NOMO-1 treated with dmso at 0.1 percent for 144 hours (cell line): ENCODE data around the gene RLF.

Source experiments
- DNase-seq: peaks from one replicate; lab custom pipeline; 2025; ENCODE audit not compliant: unreplicated experiment; lab: John Stamatoyannopoulos, UW

Gene RLF

DNA sequence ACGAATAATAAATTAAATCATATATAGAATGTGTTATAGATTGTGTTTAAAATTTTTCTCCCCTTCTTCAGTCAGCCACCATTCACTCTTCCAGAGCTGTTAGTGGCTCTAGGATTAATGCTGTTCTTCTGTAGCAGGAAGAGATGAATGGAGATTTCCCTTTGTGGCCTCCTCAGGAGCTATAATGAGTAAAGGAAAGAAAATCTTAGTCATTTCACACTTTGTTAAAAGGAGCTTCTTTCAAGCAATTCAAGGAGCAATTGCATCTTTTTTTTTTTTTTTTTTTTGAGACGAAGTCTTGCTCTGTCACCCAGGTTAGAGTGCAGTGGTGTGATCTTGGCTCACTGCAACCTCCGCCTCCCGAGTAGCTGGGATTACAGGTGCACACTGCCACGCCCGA lies 62.9 kb downstream of the RLF start:
- no peak for DNase-seq

DNA sequence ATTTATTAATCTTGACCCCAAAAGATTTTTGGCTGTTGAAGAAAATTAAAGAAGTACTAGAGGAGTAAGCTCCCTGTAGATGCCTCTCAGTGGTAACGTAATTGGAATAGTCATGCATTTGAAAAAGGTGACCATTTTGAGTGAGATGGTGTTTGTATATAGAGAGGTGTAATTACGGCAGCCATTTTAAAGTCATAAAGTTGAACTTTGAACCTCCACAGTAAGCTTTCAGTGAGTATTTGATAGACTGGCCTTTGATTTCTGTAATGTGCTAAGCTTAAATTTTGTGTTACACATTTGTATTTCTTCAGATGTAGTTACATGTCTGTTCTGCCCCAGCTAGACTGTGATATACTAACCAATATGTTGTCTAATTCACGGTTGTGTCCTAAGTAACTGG lies 65.0 kb downstream of the RLF start:
- DNase-seq: no peak

DNA sequence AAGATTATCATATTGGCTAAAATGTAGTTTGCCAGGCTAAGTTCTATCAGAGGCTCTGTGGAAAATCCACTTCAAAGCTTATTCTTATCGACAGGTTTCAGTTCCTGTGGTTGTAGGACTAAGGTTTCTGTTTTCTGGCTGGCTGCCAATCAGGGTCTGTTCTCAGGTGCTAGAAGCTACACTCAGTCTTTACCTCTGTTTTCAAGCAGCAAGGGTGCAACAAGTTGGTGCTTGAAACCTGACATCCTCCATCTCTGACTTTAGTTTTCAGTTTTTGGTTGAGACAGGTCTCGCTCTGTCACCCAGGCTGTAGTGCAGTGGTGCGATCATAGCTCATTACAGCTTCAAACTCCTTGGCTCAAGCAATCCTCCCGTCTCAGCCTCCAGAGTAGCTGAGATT lies 71.3 kb downstream of the RLF start:
- DNase-seq: no peak

DNA sequence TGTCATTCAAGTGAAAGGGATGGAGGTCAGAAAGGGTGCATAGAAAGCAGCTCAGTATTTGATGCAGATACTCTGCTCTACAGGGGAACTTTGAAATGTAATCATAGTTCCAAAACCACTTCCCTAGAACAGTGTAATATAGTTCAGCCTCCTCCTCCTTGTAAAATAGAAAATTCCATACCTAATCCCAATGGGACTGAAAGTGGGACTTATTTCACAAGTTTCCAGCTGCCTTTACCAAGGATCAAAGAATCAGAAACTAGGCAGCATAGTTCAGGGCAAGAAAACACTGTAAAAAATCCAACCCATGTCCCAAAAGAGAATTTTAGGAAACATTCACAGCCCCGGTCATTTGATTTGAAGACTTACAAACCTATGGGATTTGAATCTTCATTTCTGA lies 78.4 kb downstream of the RLF start:
- DNase-seq: no peak

DNA sequence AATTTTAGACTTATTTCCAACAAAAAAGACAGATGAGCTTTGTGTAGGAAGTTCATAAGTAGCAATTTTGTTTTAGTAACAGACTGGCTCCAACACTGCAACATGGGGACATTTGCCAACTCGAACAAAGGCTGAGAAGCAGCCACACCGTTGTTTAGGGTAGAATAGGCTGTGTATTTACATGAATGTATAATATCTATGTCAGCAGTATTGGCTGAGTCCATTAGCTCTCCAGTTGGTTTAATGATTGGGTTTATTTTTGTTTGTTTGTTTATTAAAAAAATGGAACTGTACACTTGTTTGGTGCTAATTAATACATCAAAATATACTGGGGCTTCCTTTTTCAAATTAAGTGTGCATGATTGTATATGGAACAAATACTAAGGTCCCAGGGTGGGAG lies 79.2 kb downstream of the RLF start:
- DNase-seq: no peak

DNA sequence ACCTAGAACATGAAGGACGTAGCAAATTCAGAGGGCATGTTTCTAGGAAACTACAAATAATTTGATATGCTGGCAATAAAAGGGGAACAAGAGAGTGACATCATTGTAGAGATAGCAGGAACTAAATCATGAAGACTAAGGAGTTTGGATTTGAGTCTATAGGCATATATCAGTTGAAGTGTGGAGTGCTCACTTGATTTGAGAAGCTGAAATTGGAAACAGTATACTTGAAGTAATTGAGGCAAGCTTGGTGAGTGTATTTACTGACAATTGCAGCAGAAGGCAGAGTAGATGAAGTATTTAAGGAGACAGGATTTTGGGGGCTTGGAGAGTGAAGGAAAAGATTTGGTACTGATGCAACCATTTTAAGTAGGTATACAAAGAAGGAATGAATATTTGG lies 80.2 kb downstream of the RLF start:
- DNase-seq: no peak

DNA sequence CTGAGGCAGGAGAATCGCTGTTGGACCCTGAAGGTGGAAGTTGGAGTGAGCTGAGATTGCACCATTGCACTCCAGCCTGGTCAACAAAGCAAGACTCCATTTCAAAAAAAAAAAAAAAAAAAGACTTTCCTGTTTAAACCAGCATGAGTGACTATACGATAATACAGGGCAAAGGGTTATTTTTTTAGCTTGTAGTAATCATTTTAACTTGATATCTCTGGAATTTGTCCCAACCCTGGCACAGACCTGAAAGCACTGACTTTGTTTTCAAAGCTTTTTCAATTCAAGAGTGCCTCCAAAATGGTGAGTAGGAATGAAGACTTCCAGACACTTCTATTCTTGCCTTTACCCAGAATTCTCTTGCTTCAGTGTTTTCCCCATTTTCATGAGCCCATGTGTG lies 82.2 kb downstream of the RLF start:
- no peak for DNase-seq

DNA sequence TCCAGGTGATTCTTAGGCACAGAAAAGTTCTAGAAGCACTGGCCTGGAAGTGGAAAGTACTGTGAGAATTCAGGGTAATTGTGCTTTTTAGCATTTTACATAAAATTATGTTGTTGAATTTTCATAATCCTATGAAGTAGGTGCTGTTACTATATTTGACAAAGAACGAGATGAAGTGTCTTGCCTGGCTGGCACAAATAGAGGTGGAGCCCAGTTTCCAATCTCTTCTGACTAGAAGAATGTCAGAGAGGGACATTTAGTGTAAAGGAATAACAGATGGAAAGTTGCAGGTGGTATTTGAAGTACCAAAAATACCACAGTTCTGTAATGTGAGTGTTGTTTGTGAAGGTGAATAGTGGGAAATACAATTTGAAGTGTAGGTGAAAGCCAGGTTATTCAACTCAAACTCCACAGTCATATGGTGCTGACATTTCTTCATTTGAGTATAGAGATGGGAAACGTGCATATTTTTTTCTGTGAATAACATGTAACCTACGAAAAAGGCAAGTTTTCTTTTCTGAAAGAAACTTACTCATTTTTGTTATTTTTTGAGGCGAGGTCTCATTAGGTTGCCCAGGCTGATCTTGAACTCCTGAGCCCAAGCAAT lies 83.1 kb downstream of the RLF start:
- DNase-seq: no peak

DNA sequence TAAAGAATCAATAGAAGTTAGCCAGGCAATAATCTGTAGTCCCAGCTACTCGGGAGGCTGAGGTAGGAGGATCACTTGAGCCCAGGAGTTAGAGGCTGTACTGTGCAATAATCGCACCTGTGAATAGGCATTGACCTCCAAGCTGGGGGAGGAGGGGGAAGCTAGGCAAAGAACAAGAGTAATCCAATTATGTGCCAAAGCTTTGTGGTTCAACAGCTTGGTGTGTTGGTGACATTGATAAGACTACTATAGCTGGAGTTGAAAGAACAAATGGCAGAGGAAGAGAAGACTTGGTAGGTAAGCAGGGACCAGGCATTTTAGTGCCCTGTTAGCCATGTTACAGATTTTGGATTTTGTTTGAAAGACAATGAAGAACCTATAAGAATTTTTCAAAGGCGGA lies 84.5 kb downstream of the RLF start:
- no peak for DNase-seq

DNA sequence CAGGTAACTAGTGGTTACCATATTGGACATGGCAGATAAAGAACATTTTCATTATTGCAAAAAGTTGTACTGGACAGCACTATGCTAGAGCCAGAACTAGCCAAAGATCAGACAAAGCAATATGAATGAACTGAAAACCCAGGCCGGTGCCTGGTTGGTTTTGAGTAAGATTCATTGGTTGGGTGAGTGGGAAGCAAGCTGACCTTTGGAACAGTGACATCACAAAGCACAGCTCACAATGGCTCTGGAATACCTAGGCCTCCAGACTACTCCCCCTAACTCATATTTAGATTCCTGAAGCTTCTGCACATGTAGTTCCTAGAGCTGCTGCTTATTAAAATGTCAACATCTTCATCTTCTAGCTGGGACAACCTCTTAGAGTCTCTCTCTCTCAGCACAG lies 86.5 kb downstream of the RLF start, which contains the start of gene TMCO2:
TMCO2 (plus strand) TSS at position 283 of the 400 bp plus-strand sequence; CDS start at position 340, 57 bp downstream.
- no peak for DNase-seq

DNA sequence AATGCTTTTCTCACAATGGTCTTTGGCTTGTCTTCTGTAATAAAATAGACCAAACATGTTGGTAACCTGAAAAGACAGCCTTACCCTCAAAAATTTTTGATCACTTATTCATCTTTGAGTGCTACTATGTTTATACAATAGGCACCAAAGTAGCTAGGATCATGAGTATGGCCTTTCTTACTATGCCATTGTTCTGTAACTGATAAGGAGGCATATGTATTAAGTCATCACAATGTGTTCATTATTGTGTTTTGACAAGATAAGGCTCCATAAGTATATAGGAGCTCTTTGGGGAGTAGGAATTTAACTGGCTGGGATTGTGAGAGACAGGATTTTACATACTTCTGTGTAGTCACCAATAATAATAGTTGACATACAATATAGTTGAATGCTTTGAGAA lies 87.2 kb downstream of the RLF start:
- DNase-seq: no peak

DNA sequence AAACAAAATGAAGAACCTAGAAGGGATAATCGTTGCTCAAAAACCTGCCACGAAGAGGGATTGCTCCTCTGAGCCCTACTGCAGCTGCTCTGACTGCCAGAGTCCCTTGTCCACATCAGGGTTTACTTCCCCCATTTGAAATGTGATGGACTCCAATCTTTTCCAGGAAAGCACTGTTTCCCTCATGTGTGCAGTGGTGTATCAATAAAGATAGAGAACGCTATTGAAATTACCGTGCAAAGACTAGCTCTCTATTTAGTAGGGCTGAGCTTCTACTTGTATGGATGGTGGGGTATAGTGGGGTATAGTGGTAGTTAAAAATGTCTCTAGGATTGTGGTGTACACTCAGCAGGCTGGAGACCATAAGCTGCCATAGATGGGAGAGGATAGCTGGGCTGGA lies 90.3 kb downstream of the RLF start:
- DNase-seq: peak; percentile 10

DNA sequence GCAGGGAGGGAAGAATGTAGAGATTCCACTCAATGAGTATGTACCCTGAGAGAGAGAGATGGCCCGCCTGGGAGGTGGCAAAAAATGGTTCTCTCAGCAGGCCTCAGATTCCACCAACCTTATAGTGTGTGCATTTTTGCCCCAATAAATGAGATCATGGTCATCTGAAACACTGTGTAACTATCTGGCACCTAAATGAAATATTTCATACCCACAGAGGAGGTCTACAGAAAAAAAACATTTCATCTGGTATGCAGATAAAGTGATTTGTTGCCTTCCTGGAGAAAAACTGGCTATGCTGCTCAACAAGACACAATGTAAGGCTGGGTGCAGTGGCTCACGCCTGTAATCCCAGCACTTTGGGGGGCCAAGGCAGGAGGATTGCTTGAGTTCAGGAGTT lies 91.4 kb downstream of the RLF start:
- DNase-seq: no peak

DNA sequence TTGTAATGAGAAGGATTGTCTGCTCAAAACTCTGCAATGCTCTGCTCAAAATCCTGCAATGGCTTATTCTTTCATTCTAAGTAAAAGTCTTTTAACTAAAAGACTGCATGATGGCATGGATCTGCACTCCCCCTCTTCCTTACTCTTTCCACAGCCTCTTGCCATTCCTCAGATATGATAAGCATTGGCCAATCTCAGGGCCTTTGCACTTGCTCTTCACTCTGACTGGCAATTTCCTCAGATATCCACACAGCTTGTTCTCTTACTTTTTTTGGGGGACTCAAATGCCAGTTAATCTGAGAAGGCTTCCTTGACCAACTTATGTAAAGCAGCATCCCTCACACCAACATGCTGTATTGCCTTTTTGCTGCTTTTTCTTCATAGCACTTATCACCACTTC lies 94.0 kb downstream of the RLF start:
- no peak for DNase-seq

DNA sequence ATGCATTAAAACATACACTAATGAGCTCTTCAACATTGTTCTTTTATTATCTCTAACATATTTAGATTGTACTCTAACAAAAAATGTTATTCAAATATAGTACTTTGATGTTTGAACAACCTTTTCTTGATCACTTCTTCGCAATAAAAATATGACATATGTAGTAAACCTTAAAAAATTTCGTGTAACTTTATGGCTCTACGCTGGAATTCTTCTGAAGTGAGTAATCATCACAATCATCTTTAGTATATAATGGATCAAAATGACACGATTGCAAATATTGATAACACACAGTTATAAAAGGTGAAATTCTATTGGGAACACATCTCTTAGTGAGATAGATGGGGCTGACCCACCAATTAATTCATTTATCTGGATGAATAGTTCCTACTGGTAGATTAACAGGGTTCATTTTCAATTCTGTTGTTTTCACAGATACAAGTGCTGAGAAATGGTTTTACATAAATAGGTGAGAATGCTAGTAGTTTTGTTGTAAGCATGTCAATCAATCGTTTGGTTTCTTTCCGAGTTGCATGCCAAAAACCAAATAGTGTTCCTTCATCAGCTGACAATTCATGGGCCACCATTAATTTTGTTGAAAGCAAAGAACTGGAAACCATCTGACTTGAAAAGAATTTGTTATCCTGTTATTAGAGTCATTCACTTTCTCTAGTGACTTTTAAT lies 95.4 kb downstream of the RLF start:
- DNase-seq: no peak

DNA sequence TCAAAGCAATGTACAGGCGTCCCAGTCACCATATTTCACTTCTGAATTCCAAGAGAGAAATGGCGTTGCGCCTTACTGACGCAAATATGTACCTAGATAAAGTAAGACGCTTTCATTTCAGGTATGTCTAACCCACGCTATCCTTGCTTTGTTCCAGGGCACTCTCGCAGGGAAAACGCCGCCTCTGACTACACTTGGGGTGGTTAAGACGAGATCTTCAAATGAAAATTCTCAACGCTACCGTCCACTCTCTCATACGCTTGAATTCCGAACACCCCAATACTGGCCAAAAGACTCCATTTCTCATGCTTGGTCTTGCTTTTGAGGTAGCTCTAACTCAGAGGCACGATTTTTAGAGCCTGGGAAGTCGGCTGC lies 96.1 kb downstream of the RLF start:
- no peak for DNase-seq

DNA sequence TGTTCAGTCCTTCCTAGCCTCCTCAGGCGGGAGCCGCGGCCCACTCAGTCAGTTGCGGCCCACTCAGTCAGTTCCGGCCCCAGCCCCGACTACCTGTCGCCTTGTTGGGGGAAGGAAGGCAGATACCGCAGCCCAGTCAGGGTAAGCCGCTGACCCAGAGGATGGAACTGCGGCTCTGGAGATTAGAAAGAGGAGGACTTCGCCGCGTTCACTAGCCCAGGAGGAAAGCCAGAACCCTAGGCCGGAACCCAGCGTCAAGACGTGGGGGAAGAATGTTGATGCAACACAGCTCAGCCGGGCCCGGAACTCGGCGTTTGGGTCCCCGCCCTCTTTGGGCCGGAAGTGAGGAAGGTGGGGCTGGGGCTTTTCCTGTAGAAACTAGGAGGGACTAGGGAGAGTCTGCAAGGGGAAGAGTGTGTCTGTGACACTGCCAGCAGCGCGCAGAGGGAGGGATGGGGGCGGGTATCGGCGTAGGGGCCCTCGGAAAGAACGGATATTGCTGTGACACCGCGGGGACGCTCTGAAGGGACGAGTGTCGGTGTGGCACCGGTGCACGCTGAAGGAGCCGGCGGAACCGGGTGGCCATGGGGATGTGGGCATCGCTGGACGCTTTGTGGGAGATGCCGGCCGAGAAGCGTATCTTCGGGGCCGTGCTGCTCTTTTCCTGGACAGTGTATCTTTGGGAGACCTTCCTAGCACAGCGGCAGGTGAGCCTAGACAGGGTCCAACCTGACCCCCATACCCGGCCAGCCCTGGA lies 96.7 kb downstream of the RLF start, which contains the start of gene ZMPSTE24:
ZMPSTE24 (plus strand) TSS at position 549 of the 757 bp plus-strand sequence; CDS start at position 585, 36 bp downstream.
- peak; percentile 97 for DNase-seq

DNA sequence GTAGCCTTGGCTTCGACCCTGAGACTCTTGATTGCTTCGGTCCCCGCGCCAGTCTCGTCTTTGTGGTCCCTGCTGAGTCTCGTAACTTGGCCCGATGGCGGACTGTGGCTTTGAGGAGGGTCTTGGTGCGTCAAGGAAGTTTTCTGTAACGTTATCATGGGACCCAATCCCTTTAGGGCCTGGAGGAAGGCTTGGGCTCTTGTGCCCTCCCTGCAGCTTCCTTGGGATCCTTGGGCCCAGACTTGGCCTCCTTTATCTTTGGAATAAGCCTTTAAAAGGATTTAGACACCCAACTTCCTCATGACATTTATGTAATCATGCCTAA lies 97.2 kb downstream of the RLF start:
- DNase-seq: no peak

DNA sequence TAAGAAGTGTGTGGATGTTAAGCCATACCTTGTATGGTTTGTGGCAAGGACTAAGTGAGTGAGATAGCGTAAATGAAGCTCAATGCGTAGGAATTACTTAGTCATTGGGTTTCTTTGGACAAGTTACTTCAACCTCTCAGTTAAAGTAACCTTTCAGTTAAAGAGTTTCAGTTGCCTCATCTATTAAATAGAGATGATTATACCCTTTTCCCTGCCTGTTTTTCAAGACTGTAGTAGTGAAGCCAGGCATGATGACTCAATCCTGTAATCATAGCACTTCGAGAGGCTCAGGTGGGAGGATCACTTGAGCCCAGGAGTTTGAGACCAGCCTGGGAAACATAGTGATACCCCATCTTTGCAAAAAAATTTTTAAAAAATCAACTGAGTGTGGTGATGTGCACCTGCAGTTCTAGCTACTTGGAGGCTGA lies 103.2 kb downstream of the RLF start:
- no peak for DNase-seq

DNA sequence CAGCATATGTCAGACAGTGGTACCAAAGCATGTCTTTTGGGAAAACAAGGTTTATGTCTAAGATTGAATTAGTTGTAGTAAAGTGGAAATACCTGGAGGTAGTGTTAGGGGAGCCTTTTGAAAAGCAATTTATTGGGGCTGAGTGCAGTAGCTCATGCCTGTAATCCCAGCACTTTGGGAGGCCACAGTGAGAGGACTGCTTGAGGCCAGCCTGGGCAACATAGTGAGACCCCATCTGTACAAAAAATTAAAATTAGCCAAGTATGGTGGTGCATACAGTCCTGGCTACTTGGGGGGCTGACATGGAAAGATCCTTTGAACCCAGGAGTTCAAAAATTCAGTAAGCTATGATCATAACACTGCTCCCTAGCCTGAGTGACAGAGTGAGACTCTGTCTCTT lies 104.1 kb downstream of the RLF start:
- DNase-seq: no peak

DNA sequence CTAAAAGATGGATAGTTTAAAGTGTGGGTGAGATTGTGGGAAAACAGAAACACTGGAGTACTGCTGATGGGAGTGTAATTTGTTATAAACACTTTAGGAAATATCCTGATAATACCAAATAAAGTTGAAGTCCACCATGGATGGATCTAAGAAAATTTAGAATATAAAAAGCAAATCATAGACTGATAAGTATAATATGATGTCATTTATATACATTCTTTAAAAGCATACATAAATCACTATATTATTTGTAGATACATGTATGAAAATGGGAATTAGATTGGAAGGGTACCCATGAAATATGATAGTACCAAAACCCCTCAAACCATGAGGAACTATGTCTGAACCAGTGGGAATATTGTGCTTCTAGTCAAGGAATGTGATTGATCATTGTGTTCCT lies 104.7 kb downstream of the RLF start:
- no peak for DNase-seq

DNA sequence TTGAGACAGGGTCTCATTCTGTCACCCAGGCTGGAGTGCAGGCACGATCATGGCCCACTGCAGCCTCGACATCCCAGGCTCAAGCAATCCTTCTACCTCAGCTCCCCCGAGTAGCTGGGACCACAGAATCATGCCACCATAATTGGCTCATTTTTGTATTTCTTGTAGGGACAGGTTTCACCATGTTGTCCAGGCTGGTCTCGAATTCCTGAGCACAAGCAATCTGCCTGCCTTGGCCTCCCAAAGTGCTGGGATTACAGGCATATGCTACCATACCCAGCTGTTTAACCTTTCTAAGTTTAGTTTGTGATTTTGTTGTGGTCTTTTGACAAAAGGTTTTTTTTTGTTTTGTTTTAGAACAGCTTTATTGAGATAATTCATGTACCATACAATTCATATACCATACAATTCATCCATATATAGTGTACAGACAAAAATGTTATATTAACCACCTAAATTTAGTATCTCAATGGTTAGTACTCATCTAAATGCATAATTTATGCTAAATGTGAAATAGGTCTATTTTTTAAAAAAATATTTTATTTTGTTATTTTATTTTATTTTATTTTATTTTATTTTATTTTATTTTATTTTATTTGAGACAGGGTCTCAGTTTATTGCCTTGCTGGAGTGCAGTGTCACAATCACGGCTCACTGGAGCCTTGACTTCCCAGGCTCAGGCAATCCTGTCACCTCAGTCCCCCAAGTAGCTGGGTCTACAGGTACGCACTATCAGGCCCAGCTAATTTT lies 105.8 kb downstream of the RLF start:
- DNase-seq: no peak
